NCI-H2227 (cell line): ENCODE data around the gene CIAO3.
"Not testable (repeated sequence)": the region's sequence is repeated elsewhere in the genome, so short reads cannot be mapped to it uniquely, and the experiment has no call there.

ENCODE experiments used
- DNase-seq: peaks from one replicate; lab custom pipeline; 2025; ENCODE audit not compliant: unreplicated experiment; lab: John Stamatoyannopoulos, UW

CIAO3 gene

DNA sequence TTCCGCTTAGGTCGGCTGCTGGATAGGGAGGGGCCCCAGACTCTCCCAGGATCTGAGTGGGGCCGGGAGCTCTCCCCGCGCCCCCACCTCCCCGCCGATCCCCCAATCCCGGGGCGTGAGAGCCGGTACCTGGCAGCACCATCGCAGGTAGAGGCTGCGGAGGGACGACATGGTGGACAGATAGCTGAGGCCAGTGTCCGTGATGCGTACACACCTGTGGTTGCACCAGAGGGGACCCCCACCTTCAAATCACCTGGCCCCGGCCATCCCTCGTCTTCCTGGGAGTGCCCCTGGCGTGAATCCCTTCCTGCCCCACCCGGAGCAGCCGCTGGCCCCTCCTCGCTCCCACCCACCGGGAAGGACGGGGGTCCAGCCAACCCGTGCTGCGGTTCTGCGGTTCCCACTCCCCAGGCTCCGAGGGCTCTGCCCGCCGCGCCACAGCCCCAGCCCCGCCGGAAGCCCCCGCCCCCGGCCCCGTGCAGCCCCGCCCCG lies 45.9 kb downstream of the CIAO3 start:
- DNase-seq: no peak

DNA sequence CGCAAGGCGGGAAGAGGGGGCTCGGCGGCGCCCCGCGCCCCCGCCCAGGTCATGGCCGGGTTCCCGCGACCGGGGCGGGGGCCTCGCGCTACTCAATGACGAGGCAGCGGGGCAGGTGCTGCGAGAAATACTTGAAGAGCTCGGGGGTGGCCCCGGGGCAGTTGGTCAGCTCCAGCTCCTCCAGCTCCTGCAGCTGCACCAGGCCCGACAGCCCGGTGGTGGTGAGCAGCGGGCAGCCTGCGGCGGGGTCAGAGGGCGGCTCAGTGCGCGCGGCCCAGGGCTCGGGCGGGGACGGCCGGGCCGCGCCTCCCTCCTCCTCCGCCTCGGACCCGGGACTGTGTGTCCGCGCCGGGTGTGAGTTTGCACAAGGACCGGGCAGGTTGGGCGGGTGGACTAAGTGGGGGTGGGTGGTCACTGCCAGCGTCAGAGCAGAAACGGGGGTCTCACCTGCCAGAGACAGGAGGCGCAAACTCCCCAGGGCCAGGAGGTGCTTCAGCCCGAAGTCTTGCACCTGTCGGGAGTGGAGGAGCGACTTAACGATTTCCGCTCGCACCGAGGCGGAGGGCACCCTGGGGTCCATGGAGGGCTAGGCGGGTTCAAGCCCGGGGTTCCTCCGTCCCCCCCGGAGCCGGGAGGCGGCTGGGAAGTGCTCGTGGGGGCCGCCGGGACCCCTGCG lies 46.5 kb downstream of the CIAO3 start:
- no peak for DNase-seq

DNA sequence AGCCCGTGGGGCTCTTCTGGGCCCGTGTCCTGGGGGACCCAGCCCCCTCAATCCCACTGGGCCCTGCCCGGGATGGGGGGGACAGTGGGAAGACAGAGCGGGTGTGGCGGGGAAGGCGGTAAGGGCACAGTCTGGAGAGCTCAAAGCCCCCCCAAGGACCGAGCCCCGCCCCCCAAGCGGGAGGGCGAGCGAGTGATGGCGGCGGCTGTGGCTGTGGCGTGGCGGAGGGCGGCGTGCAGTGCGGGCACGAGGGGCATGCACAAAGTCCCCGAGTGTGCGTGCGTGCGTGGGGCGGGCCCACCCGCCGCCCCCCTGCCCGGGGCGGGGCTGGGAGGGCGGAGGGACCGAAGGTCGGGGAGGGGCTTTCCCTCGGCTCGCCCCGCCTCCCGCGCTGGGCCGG lies 47.0 kb downstream of the CIAO3 start:
- no peak for DNase-seq

DNA sequence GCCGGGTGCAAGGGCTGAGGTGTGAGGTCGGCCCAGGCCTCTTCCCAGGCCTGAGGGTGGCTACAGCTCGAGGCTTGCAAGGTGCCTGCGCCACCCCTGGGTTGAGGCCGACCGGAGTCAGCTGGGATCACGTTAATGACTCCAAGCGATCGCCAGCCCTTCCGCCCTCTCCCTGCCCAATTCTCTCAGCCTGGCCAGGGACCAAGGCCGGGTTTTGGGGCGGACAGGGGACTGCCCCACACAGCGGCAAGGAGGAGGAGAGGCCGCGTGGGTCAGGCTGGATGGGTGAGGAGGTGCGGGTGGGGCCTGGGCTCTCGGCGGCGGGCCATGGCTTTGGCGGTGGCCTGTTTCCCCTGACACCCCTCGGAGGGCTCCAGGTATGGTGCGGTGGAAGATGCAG lies 47.4 kb downstream of the CIAO3 start:
- no peak for DNase-seq

DNA sequence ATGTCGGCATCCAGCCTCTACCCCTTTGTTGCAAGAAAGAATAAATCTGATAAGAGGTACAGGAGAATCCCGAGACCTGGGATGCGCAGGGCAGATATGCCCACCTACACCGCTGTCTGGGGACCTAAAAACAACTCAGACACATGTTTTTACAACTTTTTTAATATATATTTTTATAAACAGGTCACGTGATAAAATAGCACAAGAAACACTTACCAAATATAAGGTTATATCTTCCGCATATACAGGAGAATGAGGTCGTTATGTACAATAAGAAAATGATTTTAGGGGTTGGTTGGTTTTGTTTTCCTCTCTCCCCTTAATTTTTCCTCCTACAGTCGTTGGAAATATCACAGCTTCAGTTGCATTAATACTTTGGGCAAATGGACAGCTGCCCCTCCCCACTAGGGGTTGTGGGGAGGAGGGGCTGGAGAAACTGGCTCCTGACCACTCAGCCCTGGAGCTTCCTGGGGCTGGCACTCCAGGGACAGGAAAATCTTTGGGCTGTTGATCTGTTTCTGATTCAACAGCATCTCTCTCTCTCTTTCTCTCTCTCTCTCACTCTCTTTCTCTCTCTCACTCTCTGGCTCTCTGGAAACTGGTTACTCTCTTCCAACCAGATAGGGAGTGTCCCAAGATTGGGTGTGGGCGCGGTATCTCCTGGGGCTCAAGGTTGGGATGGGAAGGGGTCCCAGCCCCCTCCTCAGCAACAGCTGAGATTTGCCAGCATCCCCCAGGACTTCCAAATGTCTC lies 48.3 kb downstream of the CIAO3 start:
- no peak for DNase-seq

DNA sequence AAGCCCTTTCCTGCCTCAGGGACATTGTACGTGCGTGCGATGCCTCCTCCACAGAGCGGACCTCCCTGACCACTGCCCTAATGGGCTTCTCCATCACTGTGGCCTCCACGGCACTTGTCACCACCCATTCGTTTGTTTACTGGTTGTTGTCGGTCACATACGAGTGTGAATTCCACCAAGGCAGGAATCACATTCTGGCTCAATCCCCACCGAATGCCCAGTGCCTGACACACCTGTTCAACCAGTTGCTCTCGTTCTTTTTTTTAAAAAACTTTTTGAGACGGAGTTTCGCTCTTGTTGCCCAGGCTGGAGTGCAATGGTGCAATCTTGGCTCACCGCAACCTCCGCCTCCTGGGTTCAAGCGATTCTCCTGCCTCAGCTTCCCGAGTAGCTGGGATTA lies 49.6 kb downstream of the CIAO3 start:
- DNase-seq: not testable (repeated sequence)

DNA sequence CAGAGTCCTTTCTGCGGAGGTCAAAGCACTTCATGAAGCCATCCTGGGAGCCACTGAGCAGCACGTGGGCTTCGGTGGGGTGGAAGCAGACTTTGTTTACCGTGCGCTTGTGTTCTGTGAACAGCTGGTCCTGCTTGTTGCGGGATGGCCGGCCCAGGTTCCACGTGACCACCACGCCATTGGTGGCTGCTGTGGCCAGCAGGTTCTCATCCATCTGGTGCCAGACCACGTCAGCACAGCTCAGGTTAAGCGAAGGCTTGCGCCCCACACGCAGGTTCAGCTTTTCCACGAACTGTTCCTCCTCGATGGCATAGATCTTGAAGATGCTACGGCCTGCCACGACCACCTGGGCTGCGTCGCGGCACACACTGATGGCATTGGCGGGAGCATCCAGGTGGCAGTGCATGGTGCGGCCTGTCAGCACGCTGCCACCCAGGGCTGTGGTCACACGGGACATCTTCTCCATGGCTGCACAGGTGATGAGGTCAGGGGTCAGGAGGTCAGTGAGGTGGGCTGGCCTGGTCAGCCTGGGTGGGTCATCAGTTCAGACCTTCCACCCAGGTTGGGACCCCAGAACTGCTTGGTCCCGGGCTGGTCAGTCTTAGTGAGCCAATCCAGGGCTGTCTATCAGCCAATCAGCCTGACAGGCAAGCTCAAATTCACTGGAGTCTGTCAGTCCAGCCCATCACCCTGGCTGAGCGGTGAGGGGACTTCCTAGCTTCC lies 51.5 kb downstream of the CIAO3 start:
- no peak for DNase-seq

DNA sequence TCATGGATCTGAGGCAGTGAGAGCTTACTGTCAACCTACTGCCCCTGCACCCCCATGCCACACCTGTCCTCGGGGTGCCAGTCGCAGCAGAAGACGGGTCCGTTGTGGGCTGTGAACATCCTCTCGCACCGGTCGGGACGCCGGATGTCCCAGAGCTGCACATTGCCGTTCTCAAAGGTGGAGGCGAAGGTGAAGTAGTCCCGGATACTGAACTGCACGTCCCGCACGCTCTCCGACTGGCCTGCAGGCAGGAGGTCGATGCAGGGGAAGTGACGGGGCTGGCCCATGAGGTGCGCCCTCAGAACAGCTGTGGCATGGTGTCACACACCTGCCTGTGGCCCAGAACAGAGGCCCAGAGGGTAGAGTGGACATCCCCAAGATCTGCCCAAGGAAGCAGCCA lies 53.3 kb downstream of the CIAO3 start:
- DNase-seq: no peak

DNA sequence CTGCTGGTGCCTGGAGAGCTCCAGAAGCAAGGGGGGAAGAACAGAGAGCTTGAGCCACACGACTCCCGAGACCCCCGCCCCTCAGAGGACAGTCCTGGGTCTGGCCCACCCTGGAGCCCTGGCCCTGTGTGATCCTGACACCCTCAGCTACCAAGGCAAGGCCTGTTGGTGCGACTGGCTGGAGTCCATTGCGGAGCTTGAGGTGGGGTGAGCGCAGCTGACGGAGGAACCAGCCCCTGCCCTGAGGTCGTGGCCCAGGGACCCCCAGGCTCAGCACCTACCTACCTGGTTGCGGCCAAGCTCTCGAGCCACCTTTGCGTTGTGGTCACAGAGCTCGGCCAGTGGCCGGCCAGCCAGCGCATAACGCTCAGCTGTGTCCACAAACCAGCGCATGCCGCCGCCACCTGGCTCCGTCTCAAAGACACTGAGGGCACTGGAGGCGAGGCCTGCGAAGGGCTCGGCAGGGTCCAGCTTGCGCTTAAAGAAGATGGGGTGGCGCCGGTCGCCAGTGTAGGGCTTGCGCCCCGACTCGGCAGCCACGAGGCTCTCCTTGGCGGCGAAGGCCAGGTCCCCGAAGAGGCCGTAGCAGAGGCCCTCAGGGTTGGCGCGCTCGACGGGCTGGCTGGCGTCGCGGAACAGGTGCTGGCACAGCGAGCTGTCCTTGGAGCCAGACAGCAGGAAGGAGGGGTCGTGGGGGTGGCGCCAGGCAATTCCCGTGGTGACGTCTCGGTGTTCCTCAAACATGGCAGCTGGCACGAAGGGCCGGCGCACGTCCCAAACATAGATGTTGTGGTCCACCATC lies 54.1 kb downstream of the CIAO3 start:
- DNase-seq: no peak

DNA sequence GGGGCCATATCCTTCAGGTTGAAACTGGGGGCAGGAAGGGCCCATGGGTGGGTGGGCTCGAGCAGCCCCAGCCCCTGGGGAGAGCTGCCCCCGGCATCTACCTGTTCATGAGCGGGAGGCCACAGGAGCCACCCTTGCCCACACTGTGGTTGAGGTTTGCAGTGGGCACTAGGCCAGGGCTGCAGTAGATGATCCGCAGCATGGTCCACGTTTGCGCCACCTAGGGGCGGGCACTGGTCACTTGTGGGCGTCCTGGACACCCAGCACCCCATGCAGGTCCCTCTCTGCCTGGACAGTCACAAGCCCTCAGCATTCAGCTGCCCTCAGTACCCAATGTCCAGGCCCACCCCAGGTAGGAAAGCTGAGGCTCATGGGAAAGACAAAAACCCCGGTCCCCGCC lies 54.8 kb downstream of the CIAO3 start:
- DNase-seq: peak; percentile 28

DNA sequence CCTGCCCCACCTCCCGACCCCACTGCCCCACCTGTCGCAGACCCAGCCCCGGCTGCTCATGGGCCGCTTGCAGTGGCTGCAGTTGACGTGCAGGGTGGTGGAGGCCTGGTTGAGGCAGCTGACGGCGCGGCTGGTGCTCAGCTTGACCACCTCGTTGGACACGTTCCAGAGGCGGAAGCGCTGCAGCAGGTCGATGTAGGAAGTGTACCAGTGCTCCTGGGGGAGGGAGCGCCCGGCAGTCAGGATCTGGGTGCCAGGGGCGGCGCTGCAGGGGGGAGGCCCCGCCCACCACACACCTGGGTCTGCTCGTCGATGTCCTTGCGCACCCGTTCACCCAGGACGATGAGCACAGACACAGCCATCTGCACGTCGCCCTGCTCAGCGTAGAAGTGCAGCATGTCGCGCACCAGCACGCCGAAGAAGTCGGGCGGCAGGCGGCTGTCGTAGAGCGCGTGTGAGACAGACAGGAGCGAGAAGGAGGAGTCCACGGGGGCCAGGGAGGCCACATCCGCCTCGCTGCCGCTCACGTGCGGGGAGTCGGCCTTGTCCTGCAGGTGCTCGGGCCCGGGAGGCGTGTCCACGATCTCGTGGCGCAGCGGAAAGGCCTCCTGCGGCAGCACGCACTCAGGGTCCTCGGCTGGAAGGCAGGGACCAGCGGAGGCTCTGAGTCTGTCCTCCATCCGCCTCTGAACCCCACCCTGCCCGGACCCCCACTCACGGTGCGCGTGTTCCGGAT lies 55.7 kb downstream of the CIAO3 start:
- no peak for DNase-seq

DNA sequence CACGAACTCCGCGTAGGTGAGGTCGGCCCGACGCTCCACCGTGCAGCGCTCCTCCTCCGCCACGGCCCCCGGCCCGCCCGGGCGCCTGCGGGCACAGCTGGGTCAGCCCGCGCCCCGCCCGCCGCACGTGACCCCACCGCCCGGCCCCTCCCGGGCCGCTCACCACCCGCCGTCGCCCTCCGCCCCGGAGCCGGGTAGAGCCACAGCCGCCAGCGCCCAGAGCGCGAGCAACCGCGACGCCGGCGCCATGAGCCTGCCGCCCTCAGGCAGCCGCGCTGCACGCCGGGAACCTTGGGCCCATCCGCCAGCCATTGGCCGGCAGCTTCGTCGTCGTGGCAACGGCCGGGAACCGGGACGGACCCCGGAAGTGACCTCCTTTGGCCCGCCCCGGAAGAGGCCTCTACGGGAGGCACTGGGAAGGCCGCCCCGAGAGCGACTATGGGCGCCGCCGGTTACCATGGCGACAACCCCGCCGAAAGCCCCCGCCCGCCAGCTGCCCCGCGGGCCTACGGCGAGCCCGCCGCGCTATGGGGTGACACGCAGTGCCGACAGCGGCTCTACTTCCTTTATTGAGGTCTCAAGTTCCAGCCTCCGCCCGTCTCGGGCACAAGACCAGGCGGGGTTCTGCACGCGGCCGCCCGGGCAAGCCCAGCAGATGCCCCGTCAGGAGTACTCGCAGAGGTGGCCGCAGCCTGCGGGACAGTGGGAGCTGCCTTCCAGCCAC lies 56.6 kb downstream of the CIAO3 start, which contains the start of gene JMJD8:
Gene JMJD8 (minus strand): TSS at position 264 of the 724 bp plus-strand sequence. CDS start 15 bp downstream, at position 249.
- DNase-seq: peak; percentile 91

DNA sequence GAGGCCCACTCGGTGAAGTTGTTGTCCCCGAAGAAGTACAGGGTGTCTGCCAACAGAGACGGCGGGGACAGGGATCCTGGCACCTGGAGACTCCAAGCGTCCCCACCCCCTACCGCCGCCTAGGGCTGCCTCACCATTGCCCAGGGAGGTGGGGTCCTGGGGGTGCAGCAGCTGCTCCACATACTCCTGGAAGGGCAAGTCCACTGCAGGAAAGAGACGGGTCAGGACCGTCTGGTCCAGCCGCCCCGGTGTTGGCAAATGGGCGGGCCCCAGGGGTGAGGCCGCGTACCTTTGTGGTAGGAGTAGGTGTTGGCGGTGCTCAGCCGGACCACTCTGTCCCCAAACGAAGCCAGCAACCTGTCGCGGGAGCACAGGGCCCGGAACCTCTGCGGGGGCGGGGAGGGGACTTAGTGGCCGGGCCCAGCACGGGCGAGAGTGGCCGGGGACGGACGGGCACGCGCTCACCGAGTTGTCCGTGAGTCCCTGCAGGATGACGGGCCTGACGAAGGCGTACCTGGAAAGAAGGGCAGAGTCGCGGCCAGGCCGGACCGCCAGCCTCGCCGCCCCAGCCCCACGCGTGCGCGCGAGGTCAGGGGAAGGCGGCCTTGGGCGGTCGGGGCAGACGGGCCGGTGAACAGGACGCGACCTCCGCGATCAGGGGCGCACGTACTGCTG lies 57.3 kb downstream of the CIAO3 start:
- no peak for DNase-seq

DNA sequence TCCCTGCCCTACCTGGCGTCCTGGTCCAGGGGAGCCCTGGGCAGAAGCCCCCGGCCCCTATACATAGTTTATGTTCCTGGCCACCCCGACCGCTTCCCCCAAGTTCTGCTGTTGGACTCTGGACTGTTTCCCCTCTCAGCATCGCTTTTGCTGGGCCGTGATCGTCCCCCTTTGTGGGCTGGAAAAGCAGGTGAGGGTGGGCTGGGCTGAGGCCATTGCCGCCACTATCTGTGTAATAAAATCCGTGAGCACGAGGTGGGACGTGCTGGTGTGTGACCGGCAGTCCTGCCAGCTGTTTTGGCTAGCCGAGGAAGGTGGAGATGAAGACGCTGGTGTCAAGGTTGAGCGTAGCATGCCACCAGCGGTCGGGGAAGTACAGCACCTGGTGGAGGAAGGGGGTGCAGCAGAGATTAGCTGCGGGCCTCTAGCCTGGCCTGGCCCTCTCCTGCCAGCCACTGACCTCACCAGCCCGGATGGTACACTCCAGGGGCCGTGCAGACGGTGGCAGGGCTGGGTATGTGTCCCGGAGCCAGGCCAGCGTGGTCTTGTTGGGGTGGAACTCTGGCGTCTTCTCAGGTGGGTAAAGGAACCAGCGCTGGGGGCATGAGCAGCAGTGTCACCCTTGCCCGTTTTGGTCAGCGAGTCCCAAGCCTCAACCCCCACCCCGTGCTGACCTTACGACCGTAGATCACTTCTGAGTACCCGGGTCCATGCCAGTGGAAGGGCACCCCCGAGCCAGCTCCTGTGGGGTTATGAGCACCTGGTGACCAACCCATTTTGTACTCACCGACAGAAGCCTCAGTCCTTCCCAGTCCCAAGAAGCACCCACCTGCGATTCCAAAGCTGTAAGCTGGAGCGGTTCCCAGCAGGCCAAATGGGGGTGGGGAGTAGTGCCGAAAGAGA lies 58.1 kb downstream of the CIAO3 start:
- no peak for DNase-seq

DNA sequence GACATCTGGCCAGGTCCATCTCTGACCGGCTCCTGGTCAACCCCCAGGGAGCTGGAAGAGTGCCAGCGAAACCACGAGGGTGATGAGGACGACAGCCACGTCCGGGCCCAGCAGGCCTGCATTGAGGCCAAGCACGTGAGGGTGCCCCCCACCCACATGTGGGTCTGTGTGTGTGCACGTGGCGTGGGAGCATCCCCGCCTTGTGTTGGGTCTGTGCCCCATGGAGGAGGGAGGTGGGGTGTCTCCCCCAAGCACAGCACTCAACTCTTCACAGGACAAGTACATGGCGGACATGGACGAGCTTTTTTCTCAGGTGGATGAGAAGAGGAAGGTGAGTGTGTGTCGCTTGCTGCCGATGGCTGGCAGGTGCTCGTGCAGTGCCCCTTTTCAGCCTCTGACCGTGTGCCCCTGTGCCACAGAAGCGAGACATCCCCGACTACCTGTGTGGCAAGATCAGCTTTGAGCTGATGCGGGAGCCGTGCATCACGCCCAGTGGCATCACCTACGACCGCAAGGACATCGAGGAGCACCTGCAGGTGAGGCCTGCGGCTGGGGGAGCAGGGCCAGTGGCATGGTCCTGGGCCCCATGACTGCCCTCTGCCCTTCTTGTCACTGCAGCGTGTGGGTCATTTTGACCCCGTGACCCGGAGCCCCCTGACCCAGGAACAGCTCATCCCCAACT lies 58.9 kb downstream of the CIAO3 start:
- no peak for DNase-seq

DNA sequence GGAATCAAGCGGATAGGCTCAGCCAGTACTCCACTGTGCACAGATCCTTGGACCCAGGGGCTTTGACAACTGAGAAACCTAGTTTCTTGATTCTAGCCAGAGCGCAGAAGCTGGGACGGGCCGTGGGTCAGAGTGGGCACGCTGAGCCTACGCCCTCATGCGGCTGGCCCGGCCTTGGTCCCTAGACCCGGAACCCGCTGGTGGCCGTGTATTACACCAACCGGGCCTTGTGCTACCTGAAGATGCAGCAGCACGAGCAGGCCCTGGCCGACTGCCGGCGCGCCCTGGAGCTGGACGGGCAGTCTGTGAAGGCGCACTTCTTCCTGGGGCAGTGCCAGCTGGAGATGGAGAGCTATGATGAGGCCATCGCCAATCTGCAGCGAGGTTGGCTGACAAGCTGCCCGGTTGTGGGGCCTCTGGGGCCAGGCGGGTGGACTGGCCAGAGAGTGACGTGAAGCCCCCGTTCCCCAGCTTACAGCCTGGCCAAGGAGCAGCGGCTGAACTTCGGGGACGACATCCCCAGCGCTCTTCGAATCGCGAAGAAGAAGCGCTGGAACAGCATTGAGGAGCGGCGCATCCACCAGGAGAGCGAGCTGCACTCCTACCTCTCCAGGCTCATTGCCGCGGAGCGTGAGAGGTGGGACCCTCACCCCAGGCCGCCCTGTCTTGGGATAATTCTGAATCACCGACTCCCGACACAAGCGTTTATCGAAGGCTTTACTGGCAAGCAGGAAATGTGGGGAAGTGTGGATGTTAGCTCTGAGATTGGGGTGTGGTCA lies 59.6 kb downstream of the CIAO3 start:
- peak; percentile 48 for DNase-seq

DNA sequence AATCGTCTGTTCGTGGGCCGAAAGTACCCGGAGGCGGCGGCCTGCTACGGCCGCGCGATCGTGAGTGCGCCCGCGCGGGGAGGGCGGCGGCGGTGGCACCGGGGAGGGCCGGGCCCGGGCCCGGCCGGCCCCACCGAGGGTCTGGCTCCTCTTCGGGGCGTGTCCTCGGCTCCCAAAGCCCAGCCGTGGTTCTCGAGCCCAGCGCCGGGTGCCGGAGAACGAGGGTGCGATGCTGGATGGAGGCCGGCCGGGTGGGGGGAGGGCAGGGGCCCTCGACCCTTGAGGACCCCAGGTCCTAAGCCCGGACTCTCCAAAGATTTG lies 60.2 kb downstream of the CIAO3 start:
- no peak for DNase-seq
